ENCODE data around the gene EIF4E. TPM values are rescaled to one million over a fixed set of nuclear protein-coding genes. Genes with fewer than 3 reads are reported as not detected.

EIF4E gene
- total and polyA plus RNA-seq, 2 donors (not counting 1 experiment from before 2014, with no cell fraction given), result 20.9 to 71.2 TPM

GRCh38 chr4:98977557-98977956 lies 48.6 kb upstream of the EIF4E start:
- Histone ChIP-seq H3K36me3 (replicated peaks in 1 of 2; ENCODE audit: control extremely low read depth in 1 of 2, control insufficient read depth in 1 of 2, extremely low read depth in 1 of 2, insufficient read depth in 2 of 2, low read length in 1 of 2) (no peaks in the 10 kb centered on the region), H3K9me3 (ENCODE audit: control extremely low read depth in 1 of 3, control insufficient read depth in 2 of 3, insufficient read depth in 1 of 3, low read length in 2 of 3) (peaks cover 0 to 2% (median 0%) of the 10 kb centered on the region in 3 donors), H3K4me2 (replicated peaks; ENCODE audit: low read depth, low read length, poor library complexity, severe bottlenecking) (no peak overlapping the region), H3K79me2 (ENCODE audit: control insufficient read depth, insufficient read depth, low read length) (no peaks in the 10 kb centered on the region), H2AFZ (ENCODE audit: insufficient read depth, low read depth, low read length, poor library complexity, severe bottlenecking) (no peak overlapping the region), H3K27ac (ENCODE audit: low read length in 2 of 2) (no peak overlapping the region), H3K27me3 (replicated peaks in 1 of 4; ENCODE audit: control extremely low read depth in 1 of 4, control insufficient read depth in 3 of 4, insufficient read depth in 4 of 4, low read length in 3 of 4) (peaks cover 0 to 3% (median 0%) of the 10 kb centered on the region in 4 experiments), H4K20me1 (ENCODE audit: control insufficient read depth, insufficient read depth, low read length, poor library complexity, severe bottlenecking) (no peaks in the 10 kb centered on the region), H3K9ac (ENCODE audit: low read length) (no peak overlapping the region), H3K4me1 (ENCODE audit: control insufficient read depth in 2 of 2, insufficient read depth in 2 of 2, low read length in 2 of 2) (no peaks in the 10 kb centered on the region), H3K4me3 (ENCODE audit: control extremely low read depth in 1 of 5, extremely low read depth in 1 of 5, insufficient read depth in 1 of 5, low read depth in 2 of 5, low read length in 4 of 5) (no peak overlapping the region)
- TF ChIP-seq EZH2 (IDR thresholded peaks at IDR 0.05; ENCODE audit: borderline replicate concordance, insufficient read depth, low read depth, low read length, poor library complexity, severe bottlenecking) (no peak), CTCF (IDR thresholded peaks at IDR 0.05) (no peak)
- ATAC-seq (ENCODE audit: low read depth) (no peak), DNase-seq (no peak)
- Mint-ChIP-seq H3K9me3 (ENCODE audit: insufficient read depth) (no peaks in the 10 kb centered on the region), H3K4me1 (no peaks in the 10 kb centered on the region), H3K27ac (no peak overlapping the region), H3K4me3 (no peak overlapping the region), H3K27me3 (peaks cover 18% of the 10 kb centered on the region)
- WGBS (ENCODE audit: insufficient coverage), result 100% methylated on average over 4 of the region's 7 CpGs
- intact Hi-C loops (cut with micrococcal nuclease), result no loop called here
- CTCF ChIA-PET, result no interaction called here
- POLR2A ChIA-PET, result no interaction called here

GRCh38 chr4:98976716-98977115 lies 47.8 kb upstream of the EIF4E start:
- POLR2A ChIA-PET, result no interaction called here
- WGBS (ENCODE audit: insufficient coverage), result 89% methylated on average over 4 of the region's 4 CpGs
- Histone ChIP-seq H3K9me3 (ENCODE audit: control extremely low read depth in 1 of 3, control insufficient read depth in 2 of 3, insufficient read depth in 1 of 3, low read length in 2 of 3) (peaks cover 0 to 2% (median 0%) of the 10 kb centered on the region in 3 donors), H4K20me1 (ENCODE audit: control insufficient read depth, insufficient read depth, low read length, poor library complexity, severe bottlenecking) (no peaks in the 10 kb centered on the region), H3K9ac (ENCODE audit: low read length) (no peak overlapping the region), H3K27ac (ENCODE audit: low read length in 2 of 2) (no peak overlapping the region), H3K4me1 (ENCODE audit: control insufficient read depth in 2 of 2, insufficient read depth in 2 of 2, low read length in 2 of 2) (no peaks in the 10 kb centered on the region), H3K4me3 (ENCODE audit: control extremely low read depth in 1 of 5, extremely low read depth in 1 of 5, insufficient read depth in 1 of 5, low read depth in 2 of 5, low read length in 4 of 5) (no peak overlapping the region), H3K27me3 (replicated peaks in 1 of 4; ENCODE audit: control extremely low read depth in 1 of 4, control insufficient read depth in 3 of 4, insufficient read depth in 4 of 4, low read length in 3 of 4) (peaks cover 0 to 3% (median 0%) of the 10 kb centered on the region in 4 experiments), H2AFZ (ENCODE audit: insufficient read depth, low read depth, low read length, poor library complexity, severe bottlenecking) (no peak overlapping the region), H3K4me2 (replicated peaks; ENCODE audit: low read depth, low read length, poor library complexity, severe bottlenecking) (no peak overlapping the region), H3K79me2 (ENCODE audit: control insufficient read depth, insufficient read depth, low read length) (no peaks in the 10 kb centered on the region), H3K36me3 (replicated peaks in 1 of 2; ENCODE audit: control extremely low read depth in 1 of 2, control insufficient read depth in 1 of 2, extremely low read depth in 1 of 2, insufficient read depth in 2 of 2, low read length in 1 of 2) (no peaks in the 10 kb centered on the region)
- DNase-seq (no peak), ATAC-seq (ENCODE audit: low read depth) (no peak)
- Mint-ChIP-seq H3K4me1 (no peaks in the 10 kb centered on the region), H3K27me3 (peaks cover 18% of the 10 kb centered on the region), H3K4me3 (no peak overlapping the region), H3K27ac (no peak overlapping the region), H3K9me3 (ENCODE audit: insufficient read depth) (no peaks in the 10 kb centered on the region)
- intact Hi-C loops (cut with micrococcal nuclease), result no loop called here
- CTCF ChIA-PET, result no interaction called here
- no peak for TF ChIP-seq CTCF (IDR thresholded peaks at IDR 0.05)

Measured in B cell (primary cell).